Liver (tissue), 9 donors: ENCODE measurements around the gene FBXO31. TPM values are rescaled to one million over a fixed set of nuclear protein-coding genes. Genes with fewer than 3 reads are reported as not detected.

Source experiments
- DNase-seq: peaks from one replicate; pipeline ENCODE4 v3.0.0-alpha.2; 2017; ENCODE audit warnings: low spot score
- H3K27ac ChIP-seq, 2 donors: one replicate each; pipeline ENCODE4 v1.7.0; 2013; ENCODE audit warnings: inconsistent platforms in 2 of 2, low read length in 2 of 2, control low read depth in 1 of 2, low read depth in 1 of 2, mild to moderate bottlenecking in 1 of 2
- H3K27me3 ChIP-seq, 4 donors: one replicate each; pipeline versions ENCODE4 v1.6.1 to v1.7.0; 2013; ENCODE audit warnings: low read length in 3 of 4, inconsistent platforms in 1 of 4, mild to moderate bottlenecking in 1 of 4, moderate library complexity in 1 of 4; ENCODE audit not compliant: control insufficient read depth in 4 of 4, insufficient read depth in 4 of 4
- H3K36me3 ChIP-seq, 4 donors: one replicate each; pipeline versions ENCODE4 v1.6.1 to v1.7.0; 2013; ENCODE audit warnings: low read length in 3 of 4, mild to moderate bottlenecking in 3 of 4, low read depth in 1 of 4, moderate library complexity in 1 of 4; ENCODE audit not compliant: control insufficient read depth in 4 of 4, insufficient read depth in 3 of 4
- H3K4me1 ChIP-seq, 4 donors: one replicate each; pipeline versions ENCODE4 v1.6.1 to v1.7.0; 2013; ENCODE audit warnings: low read length in 3 of 4, mild to moderate bottlenecking in 3 of 4, moderate library complexity in 1 of 4; ENCODE audit not compliant: control insufficient read depth in 4 of 4, insufficient read depth in 4 of 4
- H3K4me3 ChIP-seq, 3 donors: one replicate each; pipeline versions ENCODE4 v1.6.1 to v1.7.0; 2013; ENCODE audit warnings: low read length in 3 of 3, control low read depth in 1 of 3, low read depth in 1 of 3, mild to moderate bottlenecking in 1 of 3
- H3K9ac ChIP-seq, 2 donors: one replicate each; pipeline ENCODE4 v1.7.0; 2013; ENCODE audit warnings: low read length in 2 of 2, mild to moderate bottlenecking in 2 of 2, moderate library complexity in 2 of 2, control low read depth in 1 of 2, low read depth in 1 of 2
- H3K9me3 ChIP-seq, 4 donors: one replicate each; pipeline versions ENCODE4 v1.6.1 to v1.7.0; 2013; ENCODE audit warnings: low read length in 3 of 4; ENCODE audit not compliant: control insufficient read depth in 4 of 4
- ATF3 ChIP-seq: IDR thresholded peaks from 2 replicates; pipeline ENCODE4 v1.6.1; 2016; ENCODE audit warnings: antibody characterized with exemption
- CTCF ChIP-seq: fragments of 150-350 bp; IDR thresholded peaks from 2 replicates; pipeline ENCODE4 v1.5.1; 2017; ENCODE audit warnings: improper control_type of control experiment, low read depth, low read length; ENCODE audit not compliant: missing input control
- EGR1 ChIP-seq, 2 donors: IDR thresholded peaks; 2 replicates each; pipeline ENCODE4 v1.6.1; 2016 to 2018; ENCODE audit warnings: antibody characterized with exemption in 2 of 2, low read depth in 2 of 2
- FOXA1 ChIP-seq: IDR thresholded peaks from 2 replicates; pipeline ENCODE4 v1.6.1; 2016; ENCODE audit warnings: antibody characterized with exemption
- FOXA2 ChIP-seq: IDR thresholded peaks from 2 replicates; pipeline ENCODE4 v1.6.1; 2016; ENCODE audit warnings: antibody characterized with exemption
- GABPA ChIP-seq, 2 donors: IDR thresholded peaks in 1 of 2; conservative IDR thresholded peaks in 1 of 2; 2 replicates each; pipeline ENCODE4 v1.6.1; 2016; ENCODE audit warnings: antibody characterized with exemption in 2 of 2, mild to moderate bottlenecking in 1 of 2, moderate library complexity in 1 of 2
- HNF4A ChIP-seq, 2 donors: conservative IDR thresholded peaks; 2 replicates each; pipeline ENCODE4 v1.6.1; 2016; ENCODE audit warnings: antibody characterized with exemption in 2 of 2, mild to moderate bottlenecking in 2 of 2
- HNF4G ChIP-seq: IDR thresholded peaks from 2 replicates; pipeline ENCODE4 v1.6.1; 2016; ENCODE audit warnings: antibody characterized with exemption
- JUND ChIP-seq, 2 donors: IDR thresholded peaks; 2 replicates each; pipeline ENCODE4 v1.6.1; 2016; ENCODE audit warnings: antibody characterized with exemption in 2 of 2
- MAX ChIP-seq: IDR thresholded peaks from 2 replicates; pipeline ENCODE4 v1.6.1; 2016; ENCODE audit warnings: antibody characterized with exemption
- NR2F2 ChIP-seq: IDR thresholded peaks from 2 replicates; pipeline ENCODE4 v1.6.1; 2016; ENCODE audit warnings: antibody characterized with exemption
- RAD21 ChIP-seq, 2 donors: IDR thresholded peaks; 2 replicates each; pipeline ENCODE4 v1.6.1; 2016; ENCODE audit warnings: antibody characterized with exemption in 2 of 2, mild to moderate bottlenecking in 2 of 2
- REST ChIP-seq: IDR thresholded peaks from 2 replicates; pipeline ENCODE4 v1.6.1; 2016; ENCODE audit warnings: antibody characterized with exemption, mild to moderate bottlenecking
- RXRA ChIP-seq, 2 donors: IDR thresholded peaks; 2 replicates each; pipeline ENCODE4 v1.6.1; 2017 to 2018; ENCODE audit warnings: antibody characterized with exemption in 2 of 2, mild to moderate bottlenecking in 1 of 2
- SP1 ChIP-seq: IDR thresholded peaks from 2 replicates; pipeline ENCODE4 v1.6.1; 2018; ENCODE audit warnings: antibody characterized with exemption, mild to moderate bottlenecking
- TAF1 ChIP-seq: conservative IDR thresholded peaks from 2 replicates; pipeline ENCODE4 v1.6.1; 2016; ENCODE audit warnings: antibody characterized with exemption, mild to moderate bottlenecking
- YY1 ChIP-seq: IDR thresholded peaks from 2 replicates; pipeline ENCODE4 v1.6.1; 2016; ENCODE audit warnings: antibody characterized with exemption, mild to moderate bottlenecking
- ZBTB33 ChIP-seq: IDR thresholded peaks from 2 replicates; pipeline ENCODE4 v1.6.1; 2016; ENCODE audit warnings: antibody characterized with exemption
- WGBS: extraction: QIAGEN DNeasy Blood & Tissue Kit; methylation state at CpG from one replicate; pipeline ENCODE4 v1.1.7; 2013; 5-methylcytosine and 5-hydroxymethylcytosine counted together
- polyA plus RNA-seq, 2 donors: library from polyadenylated mRNA; stranded (reverse) in 1 of 2; unstranded in 1 of 2; fragments of 200-250 nt in 1 of 2; fragments of >200 nt in 1 of 2; fragmentation: Nextera tagmentation in 1 of 2; extraction: Ambion mirVana in 1 of 2; gene quantifications; one replicate each; pipeline versions ENCODE4 v1.2.1 to v1.2.3, GENCODE V29; 2013 to 2015
- total RNA-seq, 2 donors: library from RNA; depleted of rRNA; stranded (reverse); fragments of >200 nt; gene quantifications; one replicate each; pipeline ENCODE4 v1.2.3, GENCODE V29; 2014
- donor health status: healthy.
- donor health status: healthy.
- donor health status: healthy.
- donor health status: healthy.
- donor health status: healthy.

Gene FBXO31
- total and polyA plus RNA-seq, 4 donors = 13.2 to 30.3 (median 18.1) TPM

DNA sequence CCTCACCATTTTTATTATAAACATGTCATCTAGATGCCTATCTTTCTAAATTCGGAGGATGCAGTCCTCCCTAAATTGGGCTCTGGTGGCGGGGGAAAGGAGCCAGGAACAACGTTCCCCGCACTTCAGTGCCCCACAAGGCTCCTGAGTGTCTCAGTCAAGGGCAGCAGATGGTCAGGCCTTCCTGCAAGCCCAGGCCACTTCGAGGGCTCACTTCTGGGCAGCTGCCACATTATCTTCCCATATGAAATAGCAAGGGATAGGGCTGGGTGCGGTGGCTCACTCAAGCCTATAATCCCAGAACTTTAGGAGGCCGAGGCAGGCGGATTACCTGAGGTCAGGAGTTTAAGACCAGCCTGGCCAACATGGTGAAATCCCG lies 32.3 kb downstream of the FBXO31 start:
- Histone ChIP-seq H3K4me3 (no peak overlapping the region), H3K9me3 (no peaks in the 10 kb centered on the region), H3K4me1 (peaks cover 0 to 2% (median 0%) of the 10 kb centered on the region in 4 donors), H3K27me3 (no peaks in the 10 kb centered on the region), H3K36me3 (peaks cover 3 to 20% (median 10%) of the 10 kb centered on the region in 4 donors), H3K9ac (no peak overlapping the region), H3K27ac (no peak overlapping the region)
- DNase-seq = no peak
- WGBS = 78% methylated on average over 9 of the region's 9 CpGs
- TF ChIP-seq YY1 (no peak), ATF3 (no peak), SP1 (no peak), FOXA2 (no peak), NR2F2 (no peak), HNF4G (no peak), EGR1 (IDR thresholded peaks at IDR 0.05; ENCODE audit: low read depth in 2 of 2) (no peak), JUND (IDR thresholded peaks at IDR 0.05) (no peak), MAX (no peak), HNF4A (conservative IDR thresholded peaks at IDR 0.05) (no peak), TAF1 (no peak), RAD21 (IDR thresholded peaks at IDR 0.05) (no peak), GABPA (IDR thresholded peaks at IDR 0.05 in 1 of 2, conservative IDR thresholded peaks at IDR 0.05 in 1 of 2) (no peak), REST (no peak), CTCF (no peak), RXRA (IDR thresholded peaks at IDR 0.05) (no peak)

- Histone ChIP-seq H3K4me1 (peaks cover 0 to 3% (median 0%) of the 10 kb centered on the region in 4 donors), H3K27me3 (no peaks in the 10 kb centered on the region), H3K27ac (no peak overlapping the region), H3K9me3 (no peaks in the 10 kb centered on the region), H3K9ac (no peak overlapping the region), H3K36me3 (peaks cover 4 to 25% (median 9%) of the 10 kb centered on the region in 4 donors), H3K4me3 (no peak overlapping the region)
- DNase-seq = no peak
- 91% methylated on average over 23 of the region's 23 CpGs for WGBS
- TF ChIP-seq ATF3 (no peak), HNF4G (no peak), MAX (no peak), EGR1 (IDR thresholded peaks at IDR 0.05; ENCODE audit: low read depth in 2 of 2) (no peak), SP1 (no peak), FOXA2 (no peak), ZBTB33 (no peak), FOXA1 (no peak), TAF1 (no peak), RXRA (IDR thresholded peaks at IDR 0.05) (no peak), RAD21 (IDR thresholded peaks at IDR 0.05) (no peak), CTCF (no peak), HNF4A (conservative IDR thresholded peaks at IDR 0.05) (no peak), JUND (IDR thresholded peaks at IDR 0.05) (no peak), YY1 (no peak)
These were observed 32.8 kb downstream of the FBXO31 start for GRCh38 chr16:87350681-87351319.
